ENCODE results near the gene DUOX1. TPM values are rescaled to one million over a fixed set of nuclear protein-coding genes. Genes with fewer than 3 reads are reported as not detected.

DUOX1 gene
- total and polyA plus RNA-seq, 2 donors (not counting 1 experiment from before 2014, with no cell fraction given), result 0.27 TPM; not detected in 1

- H3K9me3 Mint-ChIP-seq (ENCODE audit: insufficient read depth), result no peaks in the 10 kb centered on the region
- WGBS (ENCODE audit: insufficient coverage), result no CpG with 5 or more reads among the region's 3 CpGs
- H3K27ac ChIP-seq (ENCODE audit: low read length in 2 of 2), result no peak overlapping the region
Measured at GRCh38 chr15:45197512-45197911, 67.7 kb downstream of the DUOX1 start.

More at GRCh38 chr15:45197512-45197911, 67.7 kb downstream of the DUOX1 start:
- peaks cover 11 to 18% of the 10 kb centered on the region in 2 donors for H3K4me1 ChIP-seq (ENCODE audit: control insufficient read depth in 2 of 2, insufficient read depth in 2 of 2, low read length in 2 of 2)
- H3K9ac ChIP-seq (ENCODE audit: low read length), result no peak overlapping the region
- H3K79me2 ChIP-seq (ENCODE audit: control insufficient read depth, insufficient read depth, low read length), result no peaks in the 10 kb centered on the region
- peaks cover 10% of the 10 kb centered on the region for H3K4me1 Mint-ChIP-seq
- peak; percentile 27 for DNase-seq
- ChIA-PET CTCF (interaction anchor here (0.7 to 9.2 kb wide), 8 partner anchors 8 to 661 kb away, joined by 3 to 79 read pairs (median 6); partner anchors contain the start of genes EIF3J and SHF), POLR2A (interaction anchor here (0.7 to 4.4 kb wide), 4 partner anchors 10 to 194 kb away, joined by 4 to 48 read pairs (median 18); partner anchors contain the start of gene SHF)
- no peak overlapping the region for H2AFZ ChIP-seq (ENCODE audit: insufficient read depth, low read depth, low read length, poor library complexity, severe bottlenecking)
- peak overlapping the region; percentile 91 for H3K4me2 ChIP-seq (replicated peaks; ENCODE audit: low read depth, low read length, poor library complexity, severe bottlenecking)
- TF ChIP-seq CTCF (IDR thresholded peaks at IDR 0.05) (no peak), EZH2 (IDR thresholded peaks at IDR 0.05; ENCODE audit: borderline replicate concordance, insufficient read depth, low read depth, low read length, poor library complexity, severe bottlenecking) (no peak)
- ATAC-seq (ENCODE audit: low read depth), result no peak
- no peaks in the 10 kb centered on the region for H3K36me3 ChIP-seq (replicated peaks in 1 of 2; ENCODE audit: control extremely low read depth in 1 of 2, control insufficient read depth in 1 of 2, extremely low read depth in 1 of 2, insufficient read depth in 2 of 2, low read length in 1 of 2)
- no peaks in the 10 kb centered on the region for H3K27me3 ChIP-seq (replicated peaks in 1 of 4; ENCODE audit: control extremely low read depth in 1 of 4, control insufficient read depth in 3 of 4, insufficient read depth in 4 of 4, low read length in 3 of 4)
- H3K27ac Mint-ChIP-seq, result no peak overlapping the region
- no peaks in the 10 kb centered on the region for H3K27me3 Mint-ChIP-seq
- H3K4me3 Mint-ChIP-seq, result peak overlapping the region; percentile 73
- H4K20me1 ChIP-seq (ENCODE audit: control insufficient read depth, insufficient read depth, low read length, poor library complexity, severe bottlenecking), result no peaks in the 10 kb centered on the region
- intact Hi-C loops (cut with micrococcal nuclease), result loop anchor here (5.0 to 10.0 kb wide), 2 partner anchors 83 to 470 kb away; partner anchors contain the start of genes DUOX2 and DUOXA2
- no peaks in the 10 kb centered on the region for H3K9me3 ChIP-seq (ENCODE audit: control extremely low read depth in 1 of 3, control insufficient read depth in 2 of 3, insufficient read depth in 1 of 3, low read length in 2 of 3)
- peak overlapping the region in 1 of 5 experiments; percentile 95 for H3K4me3 ChIP-seq (ENCODE audit: control extremely low read depth in 1 of 5, extremely low read depth in 1 of 5, insufficient read depth in 1 of 5, low read depth in 2 of 5, low read length in 4 of 5)
